ENCODE results near the gene BACH2.

Gene BACH2

DNA sequence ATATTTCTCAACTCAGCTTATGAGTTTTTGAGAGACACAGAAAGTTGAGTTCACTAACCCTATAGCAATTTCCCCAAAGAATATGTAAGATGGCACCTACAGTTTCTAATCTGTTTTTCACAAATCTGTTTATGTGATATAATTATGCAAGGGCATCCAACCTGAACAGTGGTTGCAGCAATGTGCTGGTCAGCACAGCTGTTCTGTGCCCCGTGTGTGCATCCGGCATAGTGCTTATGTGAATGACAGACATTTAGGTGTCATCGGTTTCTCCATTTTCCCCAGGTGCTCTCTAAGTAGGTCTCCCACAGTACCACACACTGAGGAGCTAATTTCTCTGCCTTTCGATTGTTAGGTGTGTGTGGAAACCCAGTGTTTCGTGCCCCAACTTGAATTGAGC is 7.7 kb upstream of the BACH2 start:
- H3K4me3 ChIP-seq (ENCODE audit: control insufficient read depth, low read depth, low read length): no peak overlapping the region
- TF ChIP-seq, protein P1, sequence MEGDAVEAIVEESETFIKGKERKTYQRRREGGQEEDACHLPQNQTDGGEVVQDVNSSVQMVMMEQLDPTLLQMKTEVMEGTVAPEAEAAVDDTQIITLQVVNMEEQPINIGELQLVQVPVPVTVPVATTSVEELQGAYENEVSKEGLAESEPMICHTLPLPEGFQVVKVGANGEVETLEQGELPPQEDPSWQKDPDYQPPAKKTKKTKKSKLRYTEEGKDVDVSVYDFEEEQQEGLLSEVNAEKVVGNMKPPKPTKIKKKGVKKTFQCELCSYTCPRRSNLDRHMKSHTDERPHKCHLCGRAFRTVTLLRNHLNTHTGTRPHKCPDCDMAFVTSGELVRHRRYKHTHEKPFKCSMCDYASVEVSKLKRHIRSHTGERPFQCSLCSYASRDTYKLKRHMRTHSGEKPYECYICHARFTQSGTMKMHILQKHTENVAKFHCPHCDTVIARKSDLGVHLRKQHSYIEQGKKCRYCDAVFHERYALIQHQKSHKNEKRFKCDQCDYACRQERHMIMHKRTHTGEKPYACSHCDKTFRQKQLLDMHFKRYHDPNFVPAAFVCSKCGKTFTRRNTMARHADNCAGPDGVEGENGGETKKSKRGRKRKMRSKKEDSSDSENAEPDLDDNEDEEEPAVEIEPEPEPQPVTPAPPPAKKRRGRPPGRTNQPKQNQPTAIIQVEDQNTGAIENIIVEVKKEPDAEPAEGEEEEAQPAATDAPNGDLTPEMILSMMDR (IDR thresholded peaks at IDR 0.05; ENCODE audit: control insufficient read depth, insufficient read depth, low read depth, low read length, missing control alignments): no peak
- no peak for DNase-seq (ENCODE audit: low read depth)

DNA sequence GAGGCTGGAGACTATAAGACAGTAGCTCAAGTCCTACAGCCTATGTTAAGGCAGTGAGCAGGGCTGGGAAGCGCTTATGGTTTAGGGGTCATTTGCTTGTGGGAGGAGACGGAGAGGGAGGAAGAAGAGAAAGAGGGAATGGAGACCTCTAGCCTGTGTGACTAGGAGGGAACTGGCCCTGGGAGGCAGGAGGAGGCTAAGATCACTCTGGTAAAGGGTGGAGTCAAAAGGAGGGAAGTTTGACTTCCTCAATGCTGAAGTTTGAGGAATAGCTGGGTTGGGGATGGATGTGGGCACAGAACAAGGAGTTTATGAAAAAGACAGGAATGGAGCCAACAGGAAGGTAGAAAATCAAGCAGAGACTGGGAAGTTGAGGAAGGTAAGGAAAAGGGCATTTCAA is 6.4 kb upstream of the BACH2 start:
- DNase-seq (ENCODE audit: low read depth): no peak
- no peak overlapping the region for H3K4me3 ChIP-seq (ENCODE audit: control insufficient read depth, low read depth, low read length)
- TF ChIP-seq, protein P1 (IDR thresholded peaks at IDR 0.05; ENCODE audit: control insufficient read depth, insufficient read depth, low read depth, low read length, missing control alignments): no peak

DNA sequence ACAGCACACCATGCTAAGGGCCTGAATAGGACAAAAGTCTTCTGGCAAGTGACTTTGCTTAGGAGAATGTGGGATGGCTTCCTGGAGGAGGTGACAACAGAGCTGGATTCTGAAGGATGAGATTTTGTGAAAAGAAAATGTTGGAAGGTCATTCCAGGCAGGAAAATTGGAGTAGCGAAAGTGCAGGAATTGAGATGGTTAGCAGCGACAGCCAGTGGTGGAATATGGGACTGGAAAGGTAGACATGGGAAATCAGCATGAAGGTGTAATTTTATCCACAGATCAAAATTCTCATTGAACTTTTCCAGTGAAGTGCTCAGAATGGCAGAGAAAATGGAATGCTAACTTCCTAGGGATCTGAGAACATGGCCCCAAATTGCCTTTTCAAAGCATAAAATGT is 5.7 kb upstream of the BACH2 start:
- no peak for DNase-seq (ENCODE audit: low read depth)
- TF ChIP-seq, protein P1 (IDR thresholded peaks at IDR 0.05; ENCODE audit: control insufficient read depth, insufficient read depth, low read depth, low read length, missing control alignments): peak; percentile 62
- H3K4me3 ChIP-seq (ENCODE audit: control insufficient read depth, low read depth, low read length): no peak overlapping the region

DNA sequence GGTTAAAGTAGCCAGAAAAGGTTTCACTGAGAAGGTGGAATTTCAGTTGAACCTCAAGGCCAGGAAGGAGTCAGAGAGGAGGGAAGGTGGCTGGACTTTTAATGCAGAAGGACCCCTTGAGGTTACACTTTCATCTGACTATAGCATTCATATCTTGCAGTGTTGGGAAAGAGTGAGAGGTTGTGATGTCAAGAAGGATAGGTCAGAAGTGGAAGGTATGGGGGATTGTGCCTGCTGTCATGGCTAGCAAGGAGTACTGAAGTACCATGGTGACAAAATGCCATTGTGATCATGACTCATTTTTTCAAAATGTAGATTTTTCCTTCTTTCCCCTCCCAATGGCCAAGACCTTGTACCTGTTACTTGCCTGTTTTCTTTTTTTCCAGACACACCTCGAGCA is 5.2 kb upstream of the BACH2 start:
- no peak overlapping the region for H3K4me3 ChIP-seq (ENCODE audit: control insufficient read depth, low read depth, low read length)
- DNase-seq (ENCODE audit: low read depth): no peak
- TF ChIP-seq, protein P1 (IDR thresholded peaks at IDR 0.05; ENCODE audit: control insufficient read depth, insufficient read depth, low read depth, low read length, missing control alignments): no peak

DNA sequence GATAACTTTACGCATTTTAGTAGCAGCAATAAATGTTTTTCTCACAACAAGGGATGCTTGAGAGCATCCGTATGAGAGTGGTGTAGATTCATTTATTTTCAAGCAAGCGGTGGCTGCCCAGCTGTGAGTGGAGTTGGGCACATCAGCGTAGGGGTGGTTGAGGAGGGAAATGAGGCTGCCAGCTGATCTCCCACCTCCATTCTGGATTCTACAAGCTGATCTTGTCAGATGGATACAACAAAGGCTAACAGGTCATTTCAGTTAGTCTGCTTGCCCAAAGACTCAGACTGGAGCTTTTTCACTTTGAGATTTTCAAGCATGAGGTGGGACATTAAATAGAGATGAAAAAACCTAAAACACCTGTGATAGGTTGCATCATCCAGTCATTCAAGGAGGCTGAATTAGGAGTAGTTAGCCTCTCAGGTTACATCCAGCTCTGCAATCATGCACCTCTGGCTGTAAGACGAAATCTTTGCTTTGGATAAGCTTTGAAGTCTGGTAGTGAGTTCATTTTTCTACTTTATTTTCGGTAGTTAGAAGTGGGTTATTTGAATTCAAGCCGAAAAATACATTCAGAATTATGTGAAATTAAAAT is 1.9 kb upstream of the BACH2 start:
- DNase-seq (ENCODE audit: low read depth): no peak
- TF ChIP-seq, protein P1 (IDR thresholded peaks at IDR 0.05; ENCODE audit: control insufficient read depth, insufficient read depth, low read depth, low read length, missing control alignments): no peak
- no peak overlapping the region for H3K4me3 ChIP-seq (ENCODE audit: control insufficient read depth, low read depth, low read length)

DNA sequence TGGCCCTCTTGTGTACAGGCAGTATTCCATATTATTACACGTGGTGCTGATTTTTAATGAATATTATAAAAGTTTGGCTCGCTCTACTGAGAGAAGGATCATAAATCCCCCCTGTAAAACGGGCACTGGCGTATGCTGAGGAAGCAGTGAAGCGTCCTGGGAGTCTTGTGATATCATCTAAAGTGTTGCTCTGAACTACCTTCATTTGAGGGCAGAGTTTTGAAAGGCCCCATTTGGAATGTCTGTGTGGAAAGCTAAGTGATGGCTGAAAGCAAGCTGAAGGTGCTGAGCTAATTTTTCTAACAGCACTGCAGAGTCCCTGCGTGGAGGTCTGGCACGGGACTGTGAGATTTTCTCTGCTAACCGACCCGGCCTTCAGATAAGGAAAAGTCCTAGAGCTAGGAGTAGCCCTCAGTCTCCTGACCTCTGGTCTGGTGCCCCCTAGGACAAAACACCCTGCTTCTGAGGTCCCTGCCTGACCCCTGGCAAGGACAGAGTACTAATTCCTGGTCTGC is 1.3 kb upstream of the BACH2 start:
- DNase-seq (ENCODE audit: low read depth): no peak
- TF ChIP-seq, protein P1 (IDR thresholded peaks at IDR 0.05; ENCODE audit: control insufficient read depth, insufficient read depth, low read depth, low read length, missing control alignments): no peak
- H3K4me3 ChIP-seq (ENCODE audit: control insufficient read depth, low read depth, low read length): no peak overlapping the region

Measured in AG09309 (cell line).